Measurements from ENCODE around the gene PRKAG2.
"Not testable (repeated sequence)": the region's sequence is repeated elsewhere in the genome, so short reads cannot be mapped to it uniquely, and the experiment has no call there.

The PRKAG2 gene

DNA sequence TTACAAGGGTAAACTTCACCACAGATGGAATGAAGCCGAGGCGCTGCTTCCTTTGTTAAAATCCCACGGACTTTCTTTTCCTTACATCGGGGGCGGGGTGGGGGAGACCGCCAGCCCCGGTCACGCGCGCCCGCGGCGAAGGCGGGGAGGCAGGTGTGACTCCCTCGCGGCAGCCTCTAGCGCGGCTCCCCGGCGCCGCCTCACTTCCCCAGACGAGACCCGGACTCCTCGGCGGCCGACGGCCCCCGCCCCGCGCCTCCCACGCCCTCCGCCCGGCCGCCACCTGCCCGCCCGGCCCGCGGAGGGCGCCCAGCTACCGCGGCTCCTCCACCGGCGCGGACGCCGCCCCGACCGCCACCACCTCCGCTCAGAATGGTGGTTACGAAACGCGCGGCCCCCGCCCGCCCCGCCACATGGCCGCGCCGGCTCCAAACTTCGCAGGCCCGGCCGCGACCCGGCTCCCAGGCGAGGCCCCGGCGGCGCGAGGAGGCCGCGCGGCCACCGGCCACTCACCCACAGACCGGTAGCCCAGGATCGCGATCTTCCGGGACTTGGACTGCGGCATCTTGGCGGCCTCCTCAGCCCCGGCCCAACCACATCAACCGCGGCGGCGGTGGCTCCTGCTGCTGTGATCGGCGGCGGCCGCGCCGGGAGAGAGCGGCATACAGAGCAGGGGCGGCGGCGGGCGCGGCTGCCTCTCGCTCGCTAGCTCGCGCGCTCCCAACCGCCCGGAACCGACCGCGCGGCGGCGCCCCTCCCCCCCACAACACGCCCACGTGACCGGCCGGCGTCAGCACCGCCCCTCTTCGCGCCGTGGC, 357.8 kb downstream of the PRKAG2 start:
- DNase-seq (ENCODE audit: low spot score), result not testable (repeated sequence)

GRCh38 chr7:151518105-151518946, 358.6 kb downstream of the PRKAG2 start:
- no peak for DNase-seq (ENCODE audit: low spot score)

DNA sequence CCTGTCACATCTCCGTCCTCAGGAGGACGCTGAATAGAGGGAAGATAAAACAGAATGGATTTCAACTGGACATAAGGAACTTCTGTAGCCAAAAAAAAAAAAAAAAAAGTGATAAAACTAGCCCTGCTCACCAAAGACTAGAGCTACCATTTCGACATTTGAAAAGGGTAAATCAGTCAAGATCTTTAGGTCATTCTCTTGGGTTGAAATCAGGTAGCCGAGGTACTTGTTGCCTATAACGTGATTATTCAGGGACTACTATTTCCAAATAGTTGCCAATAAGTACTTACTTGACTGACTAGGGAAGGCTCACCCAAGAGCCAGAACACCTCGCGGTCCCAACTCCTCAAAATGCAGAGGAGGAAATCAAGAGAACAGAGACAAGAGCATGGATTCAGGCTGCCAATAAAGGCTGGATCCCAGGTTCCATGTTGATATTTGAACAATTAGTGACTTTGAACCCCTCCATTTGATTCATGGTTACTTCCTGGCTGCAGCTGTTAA, 359.3 kb downstream of the PRKAG2 start:
- DNase-seq (ENCODE audit: low spot score), result no peak

DNA sequence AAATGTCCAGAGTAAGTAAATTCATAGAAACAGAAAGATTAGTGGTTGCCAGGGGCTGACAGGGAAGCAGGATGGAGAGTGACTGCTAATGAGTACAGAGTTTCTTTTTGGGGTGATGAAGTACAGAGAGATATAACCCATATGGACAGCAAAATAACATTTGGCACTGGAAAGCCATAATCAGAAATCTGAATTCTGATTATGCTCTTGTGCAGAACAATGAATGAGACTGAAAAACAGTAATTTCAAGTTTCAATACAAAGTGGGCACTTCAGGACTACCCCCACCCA, 361.7 kb downstream of the PRKAG2 start:
- no peak for DNase-seq (ENCODE audit: low spot score)

DNA sequence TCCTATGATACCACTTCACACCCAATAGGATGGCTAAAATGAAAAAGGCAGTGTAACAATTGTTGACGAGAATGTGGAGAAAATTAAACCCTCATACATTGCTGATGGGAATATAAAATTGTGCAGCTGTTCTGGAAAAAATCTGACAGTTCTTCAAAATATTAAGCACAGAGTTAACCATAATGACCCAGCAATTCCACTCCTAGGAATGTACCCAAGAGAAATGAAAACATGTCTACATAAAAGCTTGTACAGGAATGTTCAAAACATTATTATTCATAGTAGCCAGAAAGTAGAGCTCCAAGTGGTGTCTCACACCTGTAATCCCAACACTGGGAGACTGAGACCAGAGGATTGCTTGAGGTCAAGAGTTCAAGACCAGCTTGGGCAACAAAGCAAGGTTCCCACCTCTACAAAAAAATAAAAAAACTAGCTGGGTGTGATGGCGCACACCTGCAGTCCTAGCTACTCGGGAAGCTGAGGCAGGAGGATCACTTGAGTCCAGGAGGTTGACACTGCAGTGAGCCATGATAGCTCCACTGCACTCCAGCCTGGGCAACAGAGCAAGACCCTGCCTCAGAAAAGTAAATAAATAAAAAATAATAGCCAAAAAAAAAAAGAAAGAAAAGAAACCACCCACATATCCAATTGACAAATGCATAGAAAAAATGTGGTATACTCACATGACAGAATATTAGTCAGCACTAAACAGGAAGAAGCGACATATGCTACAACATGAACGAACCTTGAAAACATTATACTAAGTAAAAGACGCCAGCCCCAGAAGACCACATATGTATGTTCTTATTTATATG, 362.2 kb downstream of the PRKAG2 start:
- no peak for DNase-seq (ENCODE audit: low spot score)

- no peak for DNase-seq (ENCODE audit: low spot score)
Observed at GRCh38 chr7:151513133-151513532, 363.8 kb downstream of the PRKAG2 start.

DNA sequence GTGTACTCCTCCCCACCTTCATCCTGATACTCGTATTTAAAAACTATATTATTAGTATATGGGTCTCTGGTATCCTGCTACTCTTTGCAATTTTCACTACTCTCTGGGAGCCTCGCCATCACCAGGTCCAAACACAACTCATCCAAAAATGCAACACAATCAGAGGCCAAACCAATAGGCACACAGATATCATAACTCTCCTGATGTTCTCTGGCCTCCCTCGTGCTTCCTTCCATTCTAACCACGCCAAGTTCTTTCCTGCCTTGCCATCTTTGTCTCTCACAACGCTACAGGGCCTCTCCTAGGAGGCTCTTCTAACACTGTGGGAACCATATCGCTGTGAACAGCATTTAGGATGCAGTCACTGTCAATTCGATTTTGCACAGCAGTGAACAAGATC, 364.6 kb downstream of the PRKAG2 start:
- no peak for DNase-seq (ENCODE audit: low spot score)

GRCh38 chr7:151511946-151512345, 365.0 kb downstream of the PRKAG2 start:
- no peak for DNase-seq (ENCODE audit: low spot score)

DNA sequence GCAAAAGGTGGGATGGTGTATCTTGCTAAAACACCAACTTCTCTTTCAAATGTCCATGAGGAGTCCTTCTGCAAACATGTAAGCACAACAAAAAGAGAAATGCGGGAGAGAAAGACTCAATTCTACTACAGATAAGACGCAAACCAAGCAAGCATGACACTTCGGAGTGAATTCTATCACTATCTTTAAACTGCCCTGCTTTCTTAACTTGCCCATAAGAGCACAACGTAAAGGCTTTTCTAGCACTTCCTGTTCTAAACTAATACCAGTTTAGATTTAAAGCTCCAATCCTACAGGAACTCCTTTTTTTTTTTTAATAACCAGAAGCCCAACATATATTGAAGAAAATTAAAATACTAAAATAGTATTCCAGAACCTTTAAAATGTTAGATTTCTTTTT, 365.6 kb downstream of the PRKAG2 start:
- no peak for DNase-seq (ENCODE audit: low spot score)

DNA sequence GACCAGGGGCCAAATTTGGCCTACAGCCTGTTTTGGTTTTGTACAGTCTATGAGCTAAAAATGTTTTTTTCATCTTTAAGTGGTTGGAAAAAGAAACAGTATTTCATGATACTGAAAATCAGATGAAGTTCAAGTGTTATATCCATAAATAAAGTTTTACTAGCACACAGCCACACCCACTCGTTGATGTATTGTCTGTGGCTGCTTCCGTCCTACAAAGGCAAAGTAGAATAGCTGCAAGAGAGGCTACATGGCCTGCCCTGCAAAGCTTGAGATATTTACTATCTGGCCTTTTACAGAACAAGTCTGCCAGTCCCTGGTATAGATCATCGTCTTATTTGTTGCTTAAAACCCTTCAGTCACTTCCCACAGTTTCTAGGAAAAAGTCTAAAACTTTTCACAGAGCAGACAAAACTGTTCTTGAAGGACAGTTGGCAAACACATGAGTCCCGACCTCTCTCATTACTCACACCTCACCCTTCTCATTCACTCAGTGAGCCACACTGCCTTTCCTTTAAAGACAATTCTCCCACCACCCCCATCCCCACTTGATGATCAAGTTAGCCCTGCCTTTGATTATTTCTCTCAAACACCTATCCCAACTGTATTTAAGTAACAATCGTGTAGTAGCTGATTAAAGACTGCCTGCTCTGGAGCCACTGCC, 367.1 kb downstream of the PRKAG2 start:
- no peak for DNase-seq (ENCODE audit: low spot score)

DNA sequence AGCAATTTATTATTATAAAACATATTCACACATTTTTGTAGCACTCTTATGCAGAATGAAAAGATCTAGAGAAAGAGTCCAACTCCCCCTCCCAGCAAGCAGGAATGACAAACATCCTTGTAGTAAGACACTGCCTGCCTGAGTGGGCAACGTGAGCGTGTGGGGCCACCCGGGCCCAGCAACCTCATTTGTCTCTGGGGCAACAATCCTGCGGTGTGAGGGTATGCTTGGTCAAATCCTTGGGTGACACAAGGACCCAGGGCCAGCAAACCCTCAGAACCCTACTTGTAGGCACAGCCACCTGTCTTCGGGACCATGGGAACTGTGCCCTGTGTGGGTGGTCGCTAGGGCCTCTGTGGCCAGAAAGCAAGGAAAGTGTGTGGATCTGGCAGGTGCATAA, 367.9 kb downstream of the PRKAG2 start:
- DNase-seq (ENCODE audit: low spot score), result no peak

DNA sequence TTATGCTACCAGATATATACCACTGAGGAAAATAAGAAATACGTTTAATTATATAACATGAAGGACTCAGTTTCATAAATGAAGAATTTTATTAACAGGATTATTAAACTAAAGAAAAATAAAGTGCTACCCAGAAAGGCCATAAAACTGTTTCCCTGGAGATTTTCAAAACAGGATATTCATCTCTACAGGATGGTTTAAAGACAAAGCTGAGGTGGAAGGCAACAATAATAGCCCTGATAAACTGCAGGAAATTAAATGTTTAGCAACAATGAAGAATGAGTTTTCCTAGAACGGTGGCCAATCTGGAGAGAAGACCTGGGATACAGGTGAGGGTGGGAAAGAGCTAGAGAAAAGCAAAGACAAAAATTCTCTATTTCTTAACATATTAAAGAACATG, 369.1 kb downstream of the PRKAG2 start:
- DNase-seq (ENCODE audit: low spot score), result no peak

GRCh38 chr7:151506901-151507382, 370.0 kb downstream of the PRKAG2 start:
- no peak for DNase-seq (ENCODE audit: low spot score)

Small RNAs within 50 kb of the gene (small RNA-seq; reads per million reads assigned to genes)
- gene RF00019 (0 reads per million in 2 experiments), gene RNU6-604P (0 reads per million in 2 experiments)

Measured in SK-N-DZ (cell line).